IMR-90 (cell line): ENCODE results near the gene GGT5. TPM values are rescaled to one million over a fixed set of nuclear protein-coding genes. Genes with fewer than 3 reads are reported as not detected.

Experiments used
- ATAC-seq: fragments of 200-7000 bp; cut with Tn5 transposase; 2 replicates; pipeline ENCODE4 v1.9.1; 2020; ENCODE audit warnings: low read depth, mild to moderate bottlenecking, moderate library complexity
- BruUV-seq: library from RNA; stranded (reverse); fragments of 400-500 nt; replicated peaks from 2 replicates; lab custom pipeline; 2021; lab: Mats Ljungman, UMichigan
- CTCF ChIA-PET: fragments of 300-600 bp; formaldehyde crosslinking; extraction: SDS; loops from one replicate; lab custom pipeline; 2021; ENCODE audit warnings: antibody characterized with exemption; lab: Yijun Ruan, JAX
- POLR2A ChIA-PET: fragments of 300-600 bp; sonication (Branson Sonifier 250); formaldehyde crosslinking; loops from one replicate; lab custom pipeline; 2022; ENCODE audit warnings: antibody characterized with exemption; ENCODE audit not compliant: unreplicated experiment; lab: Charles Lee
- DNase-seq: peaks from one replicate; pipeline ENCODE4 v3.0.0; 2013
- H2AFZ ChIP-seq: replicated peaks from 2 replicates; pipeline ENCODE3; 2013; ENCODE audit warnings: low read length, mild to moderate bottlenecking; ENCODE audit not compliant: poor library complexity
- H2AK5ac ChIP-seq: 2 replicates; pipeline ENCODE4 v1.6.1; 2013; ENCODE audit warnings: low read depth, low read length, inconsistent platforms
- H2AK9ac ChIP-seq: replicated peaks from 2 replicates; pipeline ENCODE3; 2013; ENCODE audit warnings: mild to moderate bottlenecking, low read depth, low read length, moderate library complexity; ENCODE audit not compliant: poor library complexity
- H2BK120ac ChIP-seq: 2 replicates; pipeline ENCODE4 v1.6.1; 2013; ENCODE audit warnings: low read depth, low read length, inconsistent platforms
- H2BK15ac ChIP-seq: 3 replicates; pipeline ENCODE4 v1.6.1; 2013; ENCODE audit warnings: low read depth, low read length, inconsistent platforms
- H2BK20ac ChIP-seq: 2 replicates; pipeline ENCODE4 v1.6.1; 2013; ENCODE audit warnings: low read depth, mild to moderate bottlenecking, inconsistent platforms, low read length, moderate library complexity
- H2BK5ac ChIP-seq: 2 replicates; pipeline ENCODE4 v1.6.1; 2013; ENCODE audit warnings: mild to moderate bottlenecking, low read depth, low read length, inconsistent platforms; ENCODE audit not compliant: poor library complexity, severe bottlenecking
- H3K14ac ChIP-seq: replicated peaks from 2 replicates; pipeline ENCODE4 v1.6.1; 2013; ENCODE audit warnings: low read depth, low read length, inconsistent platforms
- H3K18ac ChIP-seq: 2 replicates; pipeline ENCODE4 v1.6.1; 2013; ENCODE audit warnings: low read depth, low read length, control low read depth
- H3K23ac ChIP-seq: 2 replicates; pipeline ENCODE4 v1.6.1; 2013; ENCODE audit warnings: low read depth, low read length, inconsistent platforms
- H3K27ac ChIP-seq: 2 replicates; pipeline ENCODE4 v1.5.1; 2013; ENCODE audit warnings: mild to moderate bottlenecking, control low read depth, low read length; ENCODE audit not compliant: insufficient read depth
- H3K27me3 ChIP-seq: 2 replicates; pipeline ENCODE4 v1.6.1; 2013; ENCODE audit warnings: low read length; ENCODE audit not compliant: control insufficient read depth, insufficient read depth
- H3K36me3 ChIP-seq: 2 replicates; pipeline ENCODE4 v1.6.1; 2013; ENCODE audit warnings: low read length, mixed read lengths; ENCODE audit not compliant: control insufficient read depth, insufficient read depth
- H3K4ac ChIP-seq: 2 replicates; pipeline ENCODE4 v1.6.1; 2013; ENCODE audit warnings: low read depth, low read length, inconsistent platforms
- H3K4me1 ChIP-seq: 2 replicates; pipeline ENCODE4 v1.6.1; 2013; ENCODE audit warnings: low read length, mixed read lengths; ENCODE audit not compliant: control insufficient read depth, insufficient read depth
- H3K4me2 ChIP-seq: 2 replicates; pipeline ENCODE4 v1.6.1; 2013; ENCODE audit warnings: low read depth, mild to moderate bottlenecking, control low read depth, low read length, moderate library complexity
- H3K4me3 ChIP-seq: 2 replicates; pipeline ENCODE4 v1.5.1; 2013; ENCODE audit warnings: low read depth, mild to moderate bottlenecking, control low read depth, low read length, moderate library complexity; ENCODE audit not compliant: insufficient read depth
- H3K56ac ChIP-seq: 2 replicates; pipeline ENCODE4 v1.6.1; 2013; ENCODE audit warnings: low read length, inconsistent platforms; ENCODE audit not compliant: insufficient read depth; ENCODE audit errors: extremely low read depth
- H3K79me1 ChIP-seq, 2 experiments: 2 replicates each; pipeline ENCODE4 v1.6.1; 2013; ENCODE audit warnings: low read length in 2 of 2, inconsistent platforms in 1 of 2, low read depth in 1 of 2
- H3K9ac ChIP-seq: 2 replicates; pipeline ENCODE4 v1.6.1; 2013; ENCODE audit warnings: low read depth, low read length, control low read depth
- H3K9me1 ChIP-seq: 2 replicates; pipeline ENCODE4 v1.6.1; 2013; ENCODE audit warnings: low read length, inconsistent platforms; ENCODE audit not compliant: insufficient read depth
- H3K9me3 ChIP-seq: 2 replicates; pipeline ENCODE4 v1.6.1; 2013; ENCODE audit warnings: low read length; ENCODE audit not compliant: control insufficient read depth, insufficient read depth
- H4K20me1 ChIP-seq: 2 replicates; pipeline ENCODE4 v1.6.1; 2013; ENCODE audit warnings: low read length, inconsistent platforms; ENCODE audit not compliant: insufficient read depth
- H4K5ac ChIP-seq: 2 replicates; pipeline ENCODE4 v1.6.1; 2013; ENCODE audit warnings: mild to moderate bottlenecking, low read depth, low read length, control low read depth
- H4K8ac ChIP-seq, 2 experiments: 2 replicates each; pipeline ENCODE4 v1.6.1; 2013; ENCODE audit warnings: low read depth in 2 of 2, low read length in 2 of 2, control low read depth in 1 of 2, inconsistent platforms in 1 of 2
- H4K91ac ChIP-seq: 2 replicates; pipeline ENCODE4 v1.6.1; 2013; ENCODE audit warnings: low read depth, low read length, inconsistent platforms; ENCODE audit not compliant: insufficient read depth
- BHLHE40 ChIP-seq: fragments of 150-350 bp; IDR thresholded peaks from 2 replicates; pipeline ENCODE4 v1.6.1; 2016; ENCODE audit warnings: mild to moderate bottlenecking, low read depth, low read length
- CEBPB ChIP-seq: IDR thresholded peaks from 2 replicates; pipeline ENCODE4 v1.6.1; 2012; ENCODE audit warnings: low read depth, low read length, improper control_type of control experiment
- CHD1 ChIP-seq: IDR thresholded peaks from 2 replicates; pipeline ENCODE4 v1.6.1; 2012; ENCODE audit warnings: low read depth, low read length, improper control_type of control experiment
- CTCF ChIP-seq: conservative IDR thresholded peaks from 2 replicates; pipeline ENCODE4 v1.5.1; 2012; ENCODE audit warnings: mild to moderate bottlenecking, low read depth, low read length, improper control_type of control experiment
- ELK1 ChIP-seq: fragments of 150-350 bp; IDR thresholded peaks from 2 replicates; pipeline ENCODE4 v1.6.1; 2016; ENCODE audit warnings: low read depth, mild to moderate bottlenecking, low read length, moderate library complexity, borderline replicate concordance
- FOS ChIP-seq: fragments of 150-350 bp; IDR thresholded peaks from 2 replicates; pipeline ENCODE4 v1.6.1; 2016; ENCODE audit warnings: low read depth, low read length
- MAFK ChIP-seq: IDR thresholded peaks from 2 replicates; pipeline ENCODE4 v1.6.1; 2012; ENCODE audit warnings: low read depth, low read length, improper control_type of control experiment
- MXI1 ChIP-seq: IDR thresholded peaks from 2 replicates; pipeline ENCODE4 v1.6.1; 2012; ENCODE audit warnings: low read depth, mild to moderate bottlenecking, low read length, moderate library complexity, borderline replicate concordance
- NFE2L2 ChIP-seq: fragments of 150-350 bp; IDR thresholded peaks from 2 replicates; pipeline ENCODE4 v1.6.1; 2016; ENCODE audit warnings: low read depth, mild to moderate bottlenecking, low read length
- POLR2A ChIP-seq: IDR thresholded peaks from 2 replicates; pipeline ENCODE4 v1.6.1; 2012; ENCODE audit warnings: mild to moderate bottlenecking, low read depth, low read length
- RAD21 ChIP-seq: IDR thresholded peaks from 2 replicates; pipeline ENCODE4 v1.6.1; 2012; ENCODE audit warnings: low read length, improper control_type of control experiment
- RCOR1 ChIP-seq: IDR thresholded peaks from 2 replicates; pipeline ENCODE4 v1.6.1; 2012; ENCODE audit warnings: mild to moderate bottlenecking, low read length, improper control_type of control experiment; ENCODE audit not compliant: insufficient replicate concordance
- USF2 ChIP-seq: fragments of 150-350 bp; IDR thresholded peaks from 2 replicates; pipeline ENCODE4 v1.6.1; 2017; ENCODE audit warnings: mild to moderate bottlenecking, antibody characterized with exemption, low read length, low read depth
- WGBS, 2 experiments: methylation state at CpG; one replicate each; pipeline versions ENCODE4 v1.1.5 to v1.1.7; 2013; ENCODE audit warnings: missing lambda C conversion rate in 2 of 2; ENCODE audit not compliant: insufficient read length in 1 of 2; ENCODE audit errors: extremely low coverage in 2 of 2; 5-methylcytosine and 5-hydroxymethylcytosine counted together
- dilution Hi-C: fragments of 300-500 bp; cut with HindIII; formaldehyde crosslinking; loops from one replicate; pipeline ENCODE4 v1.14.3; 2018; ENCODE audit warnings: low sequenced_read_pairs; ENCODE audit not compliant: unreplicated experiment
- in situ Hi-C: fragments of 300-500 bp; cut with MboI; formaldehyde crosslinking; loops from 3 replicates; pipeline ENCODE4 v1.14.3; 2019; ENCODE audit warnings: low sequenced_read_pairs, inconsistent platforms, mixed read lengths
- intact Hi-C: fragments of 100-400 bp; cut with micrococcal nuclease; formaldehyde crosslinking; loops from 2 replicates; pipeline ENCODE4 v1.10.0; 2022
- polyA plus RNA-seq, 3 experiments: library from polyadenylated mRNA; depleted of rRNA; stranded (reverse); fragments of >200 nt; gene quantifications; 2 replicates each; pipeline ENCODE4 v1.2.3, GENCODE V29; 2012; ENCODE audit warnings: low replicate concordance in 1 of 3
- total RNA-seq: library from RNA; depleted of rRNA; stranded (reverse); fragments of >200 nt; gene quantifications from 2 replicates; pipeline ENCODE4 v1.2.3, GENCODE V29; 2012

The GGT5 gene
- total and polyA plus RNA-seq, 2 of the 4 experiments (the other 2 are of a cell fraction): 0.18 to 5.8 TPM

- no peak overlapping the region for H2AFZ ChIP-seq
- H2AK9ac ChIP-seq: no peak overlapping the region
- H2BK120ac ChIP-seq: no peak overlapping the region
- DNase-seq: no peak
- H4K20me1 ChIP-seq: 0 out of 2 replicates have a peak, but pooled peaks cover under 1% of the 10 kb centered on the region
- BruUV-seq: no TSS peak
- no peaks in the 10 kb centered on the region for H3K27me3 ChIP-seq
- no peak overlapping the region for H4K91ac ChIP-seq
- no peak overlapping the region for H3K4me2 ChIP-seq
- ChIA-PET CTCF (no interaction called here), POLR2A (no interaction called here)
- no peaks in the 10 kb centered on the region for H3K9me1 ChIP-seq
- intact Hi-C loops: no loop called here
- 92% methylated on average over 4 of the region's 16 CpGs; no CpG with 5 or more reads in 1 of the 2 experiments for WGBS, 2 experiments
- H2BK20ac ChIP-seq: no peak overlapping the region
- no peak for ATAC-seq
- no peak overlapping the region for H4K8ac ChIP-seq
- no peak overlapping the region for H3K27ac ChIP-seq
- dilution Hi-C loops: no loop called here
- no peak overlapping the region for H3K4ac ChIP-seq
- H3K4me1 ChIP-seq: no peaks in the 10 kb centered on the region
- H2BK15ac ChIP-seq: no peak overlapping the region
- no peak overlapping the region for H4K5ac ChIP-seq
- no peak overlapping the region for H3K23ac ChIP-seq
- H2BK5ac ChIP-seq: no peak overlapping the region
- no peak overlapping the region for H3K56ac ChIP-seq
- H3K9me3 ChIP-seq: no peaks in the 10 kb centered on the region
- in situ Hi-C loops: no loop called here
- no peak overlapping the region for H3K14ac ChIP-seq
- H3K79me1 ChIP-seq: no peaks in the 10 kb centered on the region
- no peak overlapping the region for H3K4me3 ChIP-seq
- TF ChIP-seq CEBPB: no peak
- no peak for TF ChIP-seq MAFK
- no peak for TF ChIP-seq USF2
- no peak for TF ChIP-seq BHLHE40
- no peak for TF ChIP-seq FOS
- no peak for TF ChIP-seq CHD1
- no peak for TF ChIP-seq CTCF
- no peak for TF ChIP-seq POLR2A
- TF ChIP-seq RAD21: no peak
- TF ChIP-seq ELK1: no peak
- TF ChIP-seq RCOR1: no peak
- TF ChIP-seq MXI1: no peak
- TF ChIP-seq NFE2L2: no peak
- H3K36me3 ChIP-seq: peaks cover 14% of the 10 kb centered on the region; the same call in 1 of the 2 replicates
- H3K18ac ChIP-seq: no peak overlapping the region
- no peak overlapping the region for H3K9ac ChIP-seq
- H2AK5ac ChIP-seq: no peak overlapping the region
These were observed 64.4 kb downstream of the GGT5 start for GRCh38 chr22:24180316-24181087.
